Measurements from ENCODE around the gene SLC27A5.
"Not testable (repeated sequence)": the region's sequence is repeated elsewhere in the genome, so short reads cannot be mapped to it uniquely, and the experiment has no call there.

Gene SLC27A5

GRCh38 chr19:58484349-58484748 is 27.4 kb downstream of the SLC27A5 start:
- not testable (repeated sequence) for DNase-seq

GRCh38 chr19:58483776-58484175 is 28.0 kb downstream of the SLC27A5 start:
- DNase-seq: no peak

- no peak for DNase-seq
Observed at GRCh38 chr19:58482372-58482771, 29.4 kb downstream of the SLC27A5 start.

GRCh38 chr19:58480831-58481230 is 31.0 kb downstream of the SLC27A5 start:
- no peak for DNase-seq

- no peak for DNase-seq
Observed at GRCh38 chr19:58480481-58480830, 31.3 kb downstream of the SLC27A5 start.

- DNase-seq: no peak
Observed at GRCh38 chr19:58479736-58480480, 31.9 kb downstream of the SLC27A5 start.

- no peak for DNase-seq
Observed at GRCh38 chr19:58479303-58479702, 32.5 kb downstream of the SLC27A5 start.

- no peak for DNase-seq
Observed at GRCh38 chr19:58477871-58478270, 33.9 kb downstream of the SLC27A5 start.

GRCh38 chr19:58477130-58477529 is 34.7 kb downstream of the SLC27A5 start:
- DNase-seq: no peak

GRCh38 chr19:58476498-58477015 is 35.2 kb downstream of the SLC27A5 start:
- peak; percentile 65 for DNase-seq

GRCh38 chr19:58475714-58476497 is 35.9 kb downstream of the SLC27A5 start, which contains the start of gene ZNF446:
ZNF446 (plus strand) TSS chr19:58476352; CDS start chr19:58477219, 867 bp downstream.
- DNase-seq: peak; percentile 100

GRCh38 chr19:58474997-58475713 is 36.6 kb downstream of the SLC27A5 start:
- no peak for DNase-seq

GRCh38 chr19:58474291-58474996 is 37.3 kb downstream of the SLC27A5 start:
- no peak for DNase-seq

GRCh38 chr19:58473775-58474174 is 38.0 kb downstream of the SLC27A5 start:
- no peak for DNase-seq

- no peak for DNase-seq
Observed at GRCh38 chr19:58471736-58472135, 40.1 kb downstream of the SLC27A5 start.

- not testable (repeated sequence) for DNase-seq
Observed at GRCh38 chr19:58470837-58471543, 40.8 kb downstream of the SLC27A5 start.

- DNase-seq: no peak
Observed at GRCh38 chr19:58469241-58470013, 42.4 kb downstream of the SLC27A5 start.

GRCh38 chr19:58468216-58468839 is 43.5 kb downstream of the SLC27A5 start:
- no peak for DNase-seq

- peak; percentile 99 for DNase-seq
Observed at GRCh38 chr19:58466760-58467589, 44.8 kb downstream of the SLC27A5 start, which contains the start of gene ZNF324. ZNF324 (plus strand) TSS chr19:58467080; CDS start chr19:58469186, 2,106 bp downstream.
